Suprapubic skin (tissue), 4 donors: ENCODE results near the gene MYL6B. TPM values are rescaled to one million over a fixed set of nuclear protein-coding genes. Genes with fewer than 3 reads are reported as not detected.

Source experiments
- DNase-seq, 2 donors: peaks; one replicate each; pipeline ENCODE4 v3.0.0-alpha.2; 2019; ENCODE audit warnings: low spot score in 2 of 2
- H3K27ac ChIP-seq: fragments of 200-600 bp; sonication (generic); one replicate; pipeline ENCODE4 v1.5.1; 2019
- H3K27me3 ChIP-seq: fragments of 200-600 bp; sonication (generic); one replicate; pipeline ENCODE4 v1.5.1; 2019
- H3K36me3 ChIP-seq: fragments of 200-600 bp; sonication (generic); one replicate; pipeline ENCODE4 v1.5.1; 2019
- H3K4me1 ChIP-seq: fragments of 200-600 bp; sonication (generic); one replicate; pipeline ENCODE4 v1.5.1; 2019
- H3K4me3 ChIP-seq: fragments of 200-600 bp; sonication (generic); one replicate; pipeline ENCODE4 v1.5.1; 2019; ENCODE audit warnings: mild to moderate bottlenecking
- H3K9me3 ChIP-seq: fragments of 200-600 bp; sonication (generic); one replicate; pipeline ENCODE4 v1.5.1; 2019
- EP300 ChIP-seq: sonication (generic); formaldehyde crosslinking; IDR thresholded peaks from one replicate; pipeline ENCODE4 v1.6.1; 2017; ENCODE audit warnings: antibody characterized with exemption
- POLR2A ChIP-seq, 2 donors: fragments of 450-650 bp; IDR thresholded peaks; one replicate each; pipeline ENCODE4 v1.6.1; 2017; ENCODE audit warnings: antibody characterized with exemption in 2 of 2, mild to moderate bottlenecking in 2 of 2, moderate library complexity in 2 of 2
- POLR2AphosphoS5 ChIP-seq, 3 donors: sonication (generic); formaldehyde crosslinking; IDR thresholded peaks; one replicate each; pipeline ENCODE4 v1.6.1; 2017; ENCODE audit warnings: antibody characterized with exemption in 3 of 3
- WGBS: methylation state at CpG from one replicate; pipeline ENCODE4 v1.1.5; 2018; 5-methylcytosine and 5-hydroxymethylcytosine counted together
- total RNA-seq, 4 donors: library from RNA; depleted of rRNA; stranded (reverse); fragments of >200 nt; gene quantifications; one replicate each; pipeline ENCODE4 v1.1.0, GENCODE V29; 2016
- TF ChIP-seq, protein P1 (sequence below), 2 donors: fragments of 200-600 bp in 1 of 2; fragments of 450-650 bp in 1 of 2; sonication (generic) in 1 of 2; IDR thresholded peaks; one replicate each; pipeline ENCODE4 v1.5.1; 2016 to 2019; ENCODE audit warnings: antibody characterized with exemption in 2 of 2, mild to moderate bottlenecking in 1 of 2, moderate library complexity in 1 of 2

MYL6B gene
- 10 to 100 TPM; 28.3 to 37.4 (median 28.5) TPM for total RNA-seq

GRCh38 chr12:56152132-56152755 is at the start of gene MYL6B:
MYL6B (plus strand) TSS chr12:56152587; CDS start chr12:56153919, 1,332 bp downstream.
- peaks cover 34% of the 10 kb centered on the region for H3K4me1 ChIP-seq
- H3K9me3 ChIP-seq: no peaks in the 10 kb centered on the region
- no peaks in the 10 kb centered on the region for H3K36me3 ChIP-seq
- TF ChIP-seq POLR2AphosphoS5 (IDR thresholded peaks at IDR 0.05) (peak in 2 of 3 donors; percentile 88 to 89), POLR2A (IDR thresholded peaks at IDR 0.05) (peak in 1 of 2 donors; percentile 41), EP300 (no peak)
- DNase-seq: peak; percentile 97 to 98
- H3K27me3 ChIP-seq: no peaks in the 10 kb centered on the region
- 0% methylated on average over 10 of the region's 37 CpGs for WGBS
- H3K4me3 ChIP-seq: peak within 1 kb of the TSS; percentile 62
- H3K27ac ChIP-seq: peak within 1 kb of the TSS; percentile 95

- Histone ChIP-seq H3K4me3 (no peak overlapping the region), H3K36me3 (peaks cover 32% of the 10 kb centered on the region), H3K9me3 (no peaks in the 10 kb centered on the region), H3K4me1 (peaks cover 34% of the 10 kb centered on the region), H3K27ac (no peak overlapping the region), H3K27me3 (no peaks in the 10 kb centered on the region)
- 75% methylated on average over 1 of the region's 1 CpG for WGBS
- DNase-seq: no peak
- TF ChIP-seq POLR2AphosphoS5 (IDR thresholded peaks at IDR 0.05) (no peak), EP300 (no peak), POLR2A (IDR thresholded peaks at IDR 0.05) (no peak)
- TF ChIP-seq, protein P1, sequence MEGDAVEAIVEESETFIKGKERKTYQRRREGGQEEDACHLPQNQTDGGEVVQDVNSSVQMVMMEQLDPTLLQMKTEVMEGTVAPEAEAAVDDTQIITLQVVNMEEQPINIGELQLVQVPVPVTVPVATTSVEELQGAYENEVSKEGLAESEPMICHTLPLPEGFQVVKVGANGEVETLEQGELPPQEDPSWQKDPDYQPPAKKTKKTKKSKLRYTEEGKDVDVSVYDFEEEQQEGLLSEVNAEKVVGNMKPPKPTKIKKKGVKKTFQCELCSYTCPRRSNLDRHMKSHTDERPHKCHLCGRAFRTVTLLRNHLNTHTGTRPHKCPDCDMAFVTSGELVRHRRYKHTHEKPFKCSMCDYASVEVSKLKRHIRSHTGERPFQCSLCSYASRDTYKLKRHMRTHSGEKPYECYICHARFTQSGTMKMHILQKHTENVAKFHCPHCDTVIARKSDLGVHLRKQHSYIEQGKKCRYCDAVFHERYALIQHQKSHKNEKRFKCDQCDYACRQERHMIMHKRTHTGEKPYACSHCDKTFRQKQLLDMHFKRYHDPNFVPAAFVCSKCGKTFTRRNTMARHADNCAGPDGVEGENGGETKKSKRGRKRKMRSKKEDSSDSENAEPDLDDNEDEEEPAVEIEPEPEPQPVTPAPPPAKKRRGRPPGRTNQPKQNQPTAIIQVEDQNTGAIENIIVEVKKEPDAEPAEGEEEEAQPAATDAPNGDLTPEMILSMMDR (IDR thresholded peaks at IDR 0.05): no peak
Observed at GRCh38 chr12:56102683-56103065, 49.7 kb upstream of the MYL6B start.

DNA sequence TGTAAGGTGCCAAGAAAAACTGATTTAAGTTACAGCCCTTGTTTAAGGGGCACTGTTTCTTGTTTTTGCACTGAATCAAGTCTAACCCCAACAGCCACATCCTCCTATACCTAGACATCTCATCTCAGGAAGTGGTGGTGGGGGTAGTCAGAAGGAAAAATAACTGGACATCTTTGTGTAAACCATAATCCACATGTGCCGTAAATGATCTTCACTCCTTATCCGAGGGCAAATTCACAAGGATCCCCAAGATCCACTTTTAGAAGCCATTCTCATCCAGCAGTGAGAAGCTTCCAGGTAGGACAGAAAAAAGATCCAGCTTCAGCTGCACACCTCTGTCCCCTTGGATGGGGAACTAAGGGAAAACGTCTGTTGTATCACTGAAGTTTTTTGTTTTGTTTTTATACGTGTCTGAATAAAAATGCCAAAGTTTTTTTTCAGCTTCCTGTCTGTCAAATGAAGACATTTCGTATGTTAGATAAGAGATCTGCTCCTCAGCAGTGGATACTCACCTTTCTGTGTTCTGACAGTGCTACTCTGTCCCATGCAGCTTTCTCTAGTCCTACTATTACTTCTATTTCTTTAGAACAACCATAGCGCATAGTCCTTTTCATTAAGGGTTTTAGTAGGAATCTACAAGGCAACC is 49.2 kb upstream of the MYL6B start:
- WGBS: 43% methylated on average over 6 of the region's 6 CpGs
- Histone ChIP-seq H3K27ac (peak overlapping the region; percentile 93), H3K36me3 (peaks cover 37% of the 10 kb centered on the region), H3K27me3 (no peaks in the 10 kb centered on the region), H3K4me1 (peaks cover 34% of the 10 kb centered on the region), H3K9me3 (no peaks in the 10 kb centered on the region), H3K4me3 (peak overlapping the region; percentile 85)
- DNase-seq: no peak
- TF ChIP-seq, protein P1 (IDR thresholded peaks at IDR 0.05): no peak
- no peak for TF ChIP-seq POLR2A (IDR thresholded peaks at IDR 0.05)
- no peak for TF ChIP-seq EP300
- TF ChIP-seq POLR2AphosphoS5 (IDR thresholded peaks at IDR 0.05): no peak

GRCh38 chr12:56103823-56104108 is 48.6 kb upstream of the MYL6B start:
- no peak for TF ChIP-seq POLR2AphosphoS5 (IDR thresholded peaks at IDR 0.05)
- no peak for TF ChIP-seq EP300
- TF ChIP-seq POLR2A (IDR thresholded peaks at IDR 0.05): no peak
- TF ChIP-seq, protein P1 (IDR thresholded peaks at IDR 0.05): no peak
- Histone ChIP-seq H3K36me3 (peaks cover 42% of the 10 kb centered on the region), H3K4me3 (peak overlapping the region; percentile 85), H3K27me3 (no peaks in the 10 kb centered on the region), H3K9me3 (no peaks in the 10 kb centered on the region), H3K4me1 (peaks cover 34% of the 10 kb centered on the region), H3K27ac (peak overlapping the region; percentile 93)
- DNase-seq: no peak
- under 1% methylated on average over 8 of the region's 8 CpGs for WGBS

GRCh38 chr12:56104109-56104814 is 48.1 kb upstream of the MYL6B start, which contains the start of gene PA2G4:
PA2G4 (plus strand) TSS chr12:56104559; CDS start chr12:56104738, 179 bp downstream.
- DNase-seq: peak; percentile 97 to 98
- under 1% methylated on average over 49 of the region's 60 CpGs for WGBS
- Histone ChIP-seq H3K27me3 (no peaks in the 10 kb centered on the region), H3K36me3 (peaks cover 44% of the 10 kb centered on the region), H3K4me1 (peaks cover 34% of the 10 kb centered on the region), H3K9me3 (no peaks in the 10 kb centered on the region), H3K27ac (peak within 1 kb of the TSS; percentile 93), H3K4me3 (peak within 1 kb of the TSS; percentile 85)
- TF ChIP-seq POLR2A (IDR thresholded peaks at IDR 0.05) (peak; percentile 41 to 80), POLR2AphosphoS5 (IDR thresholded peaks at IDR 0.05) (peak in 2 of 3 donors; percentile 74 to 83), EP300 (no peak)
